HEK293 (cell line): ENCODE measurements around the gene LGALS12.

Experiments used
- CTCF ChIA-PET: fragments of 350-600 bp; formaldehyde crosslinking; extraction: SDS; loops from one replicate; lab custom pipeline; 2021; ENCODE audit warnings: antibody characterized with exemption; lab: Yijun Ruan, JAX
- POLR2A ChIA-PET: fragments of 300-600 bp; formaldehyde crosslinking; extraction: SDS; loops from one replicate; lab custom pipeline; 2020; ENCODE audit warnings: antibody characterized with exemption, inconsistent platforms; lab: Yijun Ruan, JAX
- H3K27ac ChIP-seq: fragments of 200-500 bp; sonication (Bioruptor generic); 2 replicates; pipeline ENCODE4 v1.5.1; 2014; ENCODE audit warnings: low read depth, low read length, control low read depth, inconsistent platforms; ENCODE audit errors: extremely low read depth
- H3K36me3 ChIP-seq, 2 experiments: fragments of 200-500 bp in 1 of 2; sonication (Bioruptor generic) in 1 of 2; 1 replicate in 1 of 2; 2 replicates in 1 of 2; pipeline ENCODE4 v1.5.1; 2014 to 2017; ENCODE audit warnings: inconsistent platforms in 2 of 2, low read length in 2 of 2; ENCODE audit not compliant: control insufficient read depth in 2 of 2, insufficient read depth in 1 of 2
- H3K4me1 ChIP-seq: fragments of 200-500 bp; sonication (Bioruptor generic); 2 replicates; pipeline ENCODE4 v1.5.1; 2014; ENCODE audit warnings: mild to moderate bottlenecking, low read length, inconsistent platforms; ENCODE audit not compliant: control insufficient read depth, insufficient read depth
- H3K4me3 ChIP-seq: 2 replicates; pipeline ENCODE4 v1.5.1; 2011; ENCODE audit warnings: low read depth, mild to moderate bottlenecking, control low read depth, low read length, moderate library complexity
- H3K9me3 ChIP-seq: fragments of 200-500 bp; sonication (Bioruptor generic); 2 replicates; pipeline ENCODE4 v1.5.1; 2014; ENCODE audit warnings: low read depth, low read length, inconsistent platforms; ENCODE audit not compliant: control insufficient read depth, insufficient read depth
- ATF2 ChIP-seq: fragments of 450-650 bp; formaldehyde crosslinking; IDR thresholded peaks from 2 replicates; pipeline ENCODE4 v1.5.1; 2016; ENCODE audit warnings: missing biosample characterization, missing genetic modification characterization, low read depth
- KLF1 ChIP-seq: fragments of 450-650 bp; formaldehyde crosslinking; IDR thresholded peaks from 2 replicates; pipeline ENCODE4 v1.5.1; 2016; ENCODE audit warnings: missing biosample characterization, missing genetic modification characterization
- KLF9 ChIP-seq: fragments of 450-650 bp; formaldehyde crosslinking; IDR thresholded peaks from 2 replicates; pipeline ENCODE4 v1.5.1; 2016; ENCODE audit warnings: missing biosample characterization, missing genetic modification characterization, low read depth
- PBX3 ChIP-seq: sonication (generic); formaldehyde crosslinking; IDR thresholded peaks from 2 replicates; pipeline ENCODE4 v1.8.1; 2022; ENCODE audit warnings: mild to moderate bottlenecking, moderate library complexity, missing genetic modification reagents
- REPIN1 ChIP-seq: fragments of 450-650 bp; formaldehyde crosslinking; IDR thresholded peaks from 2 replicates; pipeline ENCODE4 v1.5.1; 2017; ENCODE audit warnings: missing biosample characterization, missing genetic modification characterization, low read depth
- YY1 ChIP-seq: fragments of 450-650 bp; formaldehyde crosslinking; IDR thresholded peaks from 2 replicates; pipeline ENCODE4 v1.5.1; 2018; ENCODE audit warnings: missing biosample characterization, missing genetic modification characterization
- ZNF23 ChIP-seq: fragments of 450-650 bp; formaldehyde crosslinking; IDR thresholded peaks from 2 replicates; pipeline ENCODE4 v1.5.1; 2016; ENCODE audit warnings: missing biosample characterization, missing genetic modification characterization, borderline replicate concordance
- ZNF549 ChIP-seq: fragments of 450-650 bp; IDR thresholded peaks from 2 replicates; pipeline ENCODE4 v1.5.1; 2018; ENCODE audit warnings: missing biosample characterization, missing genetic modification characterization, mild to moderate bottlenecking, inconsistent platforms, moderate library complexity
- ZNF596 ChIP-seq: fragments of 450-650 bp; IDR thresholded peaks from 2 replicates; pipeline ENCODE4 v1.5.0; 2018; ENCODE audit warnings: missing biosample characterization, mild to moderate bottlenecking, missing genetic modification characterization, moderate library complexity
- ZNF645 ChIP-seq: fragments of 450-650 bp; formaldehyde crosslinking; IDR thresholded peaks from 2 replicates; pipeline ENCODE4; 2016; ENCODE audit warnings: missing biosample characterization, missing genetic modification characterization
- ZNF785 ChIP-seq: fragments of 450-650 bp; formaldehyde crosslinking; IDR thresholded peaks from 2 replicates; pipeline ENCODE4 v1.5.1; 2016; ENCODE audit warnings: missing biosample characterization, missing genetic modification characterization
- TF ChIP-seq, protein P1 (sequence below): fragments of 450-650 bp; formaldehyde crosslinking; IDR thresholded peaks from 2 replicates; pipeline ENCODE4 v1.5.1; 2016; ENCODE audit warnings: missing biosample characterization, missing genetic modification characterization
- TF ChIP-seq, protein P2 (sequence below): fragments of 450-650 bp; IDR thresholded peaks from 2 replicates; pipeline ENCODE4 v1.5.1; 2018; ENCODE audit warnings: missing biosample characterization, mild to moderate bottlenecking, missing genetic modification characterization
- TF ChIP-seq, protein P3 (sequence below): fragments of 450-650 bp; formaldehyde crosslinking; IDR thresholded peaks from 2 replicates; pipeline ENCODE4 v1.5.1; 2017; ENCODE audit warnings: missing biosample characterization, missing genetic modification characterization
- TF ChIP-seq, protein P4 (sequence below): fragments of 450-650 bp; formaldehyde crosslinking; IDR thresholded peaks from 2 replicates; pipeline ENCODE4 v1.5.1; 2017; ENCODE audit warnings: missing biosample characterization, missing genetic modification characterization
- TF ChIP-seq, protein P5 (sequence below): fragments of 450-650 bp; formaldehyde crosslinking; IDR thresholded peaks from 2 replicates; pipeline ENCODE4 v1.5.1; 2016; ENCODE audit warnings: missing biosample characterization, missing genetic modification characterization, borderline replicate concordance

The LGALS12 gene

GRCh38 chr11:63535734-63536133 lies 29.9 kb downstream of the LGALS12 start:
- no peaks in the 10 kb centered on the region for H3K36me3 ChIP-seq
- TF ChIP-seq, protein P1, sequence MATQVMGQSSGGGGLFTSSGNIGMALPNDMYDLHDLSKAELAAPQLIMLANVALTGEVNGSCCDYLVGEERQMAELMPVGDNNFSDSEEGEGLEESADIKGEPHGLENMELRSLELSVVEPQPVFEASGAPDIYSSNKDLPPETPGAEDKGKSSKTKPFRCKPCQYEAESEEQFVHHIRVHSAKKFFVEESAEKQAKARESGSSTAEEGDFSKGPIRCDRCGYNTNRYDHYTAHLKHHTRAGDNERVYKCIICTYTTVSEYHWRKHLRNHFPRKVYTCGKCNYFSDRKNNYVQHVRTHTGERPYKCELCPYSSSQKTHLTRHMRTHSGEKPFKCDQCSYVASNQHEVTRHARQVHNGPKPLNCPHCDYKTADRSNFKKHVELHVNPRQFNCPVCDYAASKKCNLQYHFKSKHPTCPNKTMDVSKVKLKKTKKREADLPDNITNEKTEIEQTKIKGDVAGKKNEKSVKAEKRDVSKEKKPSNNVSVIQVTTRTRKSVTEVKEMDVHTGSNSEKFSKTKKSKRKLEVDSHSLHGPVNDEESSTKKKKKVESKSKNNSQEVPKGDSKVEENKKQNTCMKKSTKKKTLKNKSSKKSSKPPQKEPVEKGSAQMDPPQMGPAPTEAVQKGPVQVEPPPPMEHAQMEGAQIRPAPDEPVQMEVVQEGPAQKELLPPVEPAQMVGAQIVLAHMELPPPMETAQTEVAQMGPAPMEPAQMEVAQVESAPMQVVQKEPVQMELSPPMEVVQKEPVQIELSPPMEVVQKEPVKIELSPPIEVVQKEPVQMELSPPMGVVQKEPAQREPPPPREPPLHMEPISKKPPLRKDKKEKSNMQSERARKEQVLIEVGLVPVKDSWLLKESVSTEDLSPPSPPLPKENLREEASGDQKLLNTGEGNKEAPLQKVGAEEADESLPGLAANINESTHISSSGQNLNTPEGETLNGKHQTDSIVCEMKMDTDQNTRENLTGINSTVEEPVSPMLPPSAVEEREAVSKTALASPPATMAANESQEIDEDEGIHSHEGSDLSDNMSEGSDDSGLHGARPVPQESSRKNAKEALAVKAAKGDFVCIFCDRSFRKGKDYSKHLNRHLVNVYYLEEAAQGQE (tag by site-specific recombination): no peak
- TF ChIP-seq YY1 (no peak), ZNF645 (tag by site-specific recombination) (no peak), ZNF549 (tag by site-specific recombination) (no peak), REPIN1 (tag by site-specific recombination) (no peak), ZNF596 (tag by site-specific recombination) (no peak), ATF2 (tag by site-specific recombination) (no peak), KLF1 (no peak), KLF9 (tag by site-specific recombination) (no peak)
- TF ChIP-seq, protein P2, sequence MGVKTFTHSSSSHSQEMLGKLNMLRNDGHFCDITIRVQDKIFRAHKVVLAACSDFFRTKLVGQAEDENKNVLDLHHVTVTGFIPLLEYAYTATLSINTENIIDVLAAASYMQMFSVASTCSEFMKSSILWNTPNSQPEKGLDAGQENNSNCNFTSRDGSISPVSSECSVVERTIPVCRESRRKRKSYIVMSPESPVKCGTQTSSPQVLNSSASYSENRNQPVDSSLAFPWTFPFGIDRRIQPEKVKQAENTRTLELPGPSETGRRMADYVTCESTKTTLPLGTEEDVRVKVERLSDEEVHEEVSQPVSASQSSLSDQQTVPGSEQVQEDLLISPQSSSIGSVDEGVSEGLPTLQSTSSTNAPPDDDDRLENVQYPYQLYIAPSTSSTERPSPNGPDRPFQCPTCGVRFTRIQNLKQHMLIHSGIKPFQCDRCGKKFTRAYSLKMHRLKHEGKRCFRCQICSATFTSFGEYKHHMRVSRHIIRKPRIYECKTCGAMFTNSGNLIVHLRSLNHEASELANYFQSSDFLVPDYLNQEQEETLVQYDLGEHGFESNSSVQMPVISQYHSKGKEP (tag by site-specific recombination): no peak
- ChIA-PET POLR2A (no interaction called here), CTCF (no interaction called here)
- no peak overlapping the region for H3K27ac ChIP-seq
- no peaks in the 10 kb centered on the region for H3K4me1 ChIP-seq
- H3K9me3 ChIP-seq: no peaks in the 10 kb centered on the region
- no peak overlapping the region for H3K4me3 ChIP-seq

GRCh38 chr11:63536669-63537292 lies 30.9 kb downstream of the LGALS12 start, which contains the start of gene PLAAT4:
TSS of gene PLAAT4 (plus strand) at chr11:63536808. CDS start at chr11:63536869, 61 bp downstream.
- ChIA-PET CTCF (interaction anchor here (0.6 kb wide), 1 partner anchor 36 kb away, joined by 3 read pairs; no protein-coding TSS in a partner anchor), POLR2A (no interaction called here)
- Histone ChIP-seq H3K9me3 (no peaks in the 10 kb centered on the region), H3K4me3 (no peak within 1 kb of the TSS), H3K27ac (no peak within 1 kb of the TSS), H3K4me1 (no peaks in the 10 kb centered on the region), H3K36me3 (no peaks in the 10 kb centered on the region)
- TF ChIP-seq ZNF785: no peak
- no peak for TF ChIP-seq PBX3 (CRISPR knock-in tag)
- TF ChIP-seq, protein P3, sequence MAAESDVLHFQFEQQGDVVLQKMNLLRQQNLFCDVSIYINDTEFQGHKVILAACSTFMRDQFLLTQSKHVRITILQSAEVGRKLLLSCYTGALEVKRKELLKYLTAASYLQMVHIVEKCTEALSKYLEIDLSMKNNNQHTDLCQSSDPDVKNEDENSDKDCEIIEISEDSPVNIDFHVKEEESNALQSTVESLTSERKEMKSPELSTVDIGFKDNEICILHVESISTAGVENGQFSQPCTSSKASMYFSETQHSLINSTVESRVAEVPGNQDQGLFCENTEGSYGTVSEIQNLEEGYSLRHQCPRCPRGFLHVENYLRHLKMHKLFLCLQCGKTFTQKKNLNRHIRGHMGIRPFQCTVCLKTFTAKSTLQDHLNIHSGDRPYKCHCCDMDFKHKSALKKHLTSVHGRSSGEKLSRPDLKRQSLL (tag by site-specific recombination): no peak
- TF ChIP-seq, protein P4, sequence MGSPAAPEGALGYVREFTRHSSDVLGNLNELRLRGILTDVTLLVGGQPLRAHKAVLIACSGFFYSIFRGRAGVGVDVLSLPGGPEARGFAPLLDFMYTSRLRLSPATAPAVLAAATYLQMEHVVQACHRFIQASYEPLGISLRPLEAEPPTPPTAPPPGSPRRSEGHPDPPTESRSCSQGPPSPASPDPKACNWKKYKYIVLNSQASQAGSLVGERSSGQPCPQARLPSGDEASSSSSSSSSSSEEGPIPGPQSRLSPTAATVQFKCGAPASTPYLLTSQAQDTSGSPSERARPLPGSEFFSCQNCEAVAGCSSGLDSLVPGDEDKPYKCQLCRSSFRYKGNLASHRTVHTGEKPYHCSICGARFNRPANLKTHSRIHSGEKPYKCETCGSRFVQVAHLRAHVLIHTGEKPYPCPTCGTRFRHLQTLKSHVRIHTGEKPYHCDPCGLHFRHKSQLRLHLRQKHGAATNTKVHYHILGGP: no peak
- no peak for TF ChIP-seq ZNF23 (tag by site-specific recombination)
- TF ChIP-seq, protein P5, sequence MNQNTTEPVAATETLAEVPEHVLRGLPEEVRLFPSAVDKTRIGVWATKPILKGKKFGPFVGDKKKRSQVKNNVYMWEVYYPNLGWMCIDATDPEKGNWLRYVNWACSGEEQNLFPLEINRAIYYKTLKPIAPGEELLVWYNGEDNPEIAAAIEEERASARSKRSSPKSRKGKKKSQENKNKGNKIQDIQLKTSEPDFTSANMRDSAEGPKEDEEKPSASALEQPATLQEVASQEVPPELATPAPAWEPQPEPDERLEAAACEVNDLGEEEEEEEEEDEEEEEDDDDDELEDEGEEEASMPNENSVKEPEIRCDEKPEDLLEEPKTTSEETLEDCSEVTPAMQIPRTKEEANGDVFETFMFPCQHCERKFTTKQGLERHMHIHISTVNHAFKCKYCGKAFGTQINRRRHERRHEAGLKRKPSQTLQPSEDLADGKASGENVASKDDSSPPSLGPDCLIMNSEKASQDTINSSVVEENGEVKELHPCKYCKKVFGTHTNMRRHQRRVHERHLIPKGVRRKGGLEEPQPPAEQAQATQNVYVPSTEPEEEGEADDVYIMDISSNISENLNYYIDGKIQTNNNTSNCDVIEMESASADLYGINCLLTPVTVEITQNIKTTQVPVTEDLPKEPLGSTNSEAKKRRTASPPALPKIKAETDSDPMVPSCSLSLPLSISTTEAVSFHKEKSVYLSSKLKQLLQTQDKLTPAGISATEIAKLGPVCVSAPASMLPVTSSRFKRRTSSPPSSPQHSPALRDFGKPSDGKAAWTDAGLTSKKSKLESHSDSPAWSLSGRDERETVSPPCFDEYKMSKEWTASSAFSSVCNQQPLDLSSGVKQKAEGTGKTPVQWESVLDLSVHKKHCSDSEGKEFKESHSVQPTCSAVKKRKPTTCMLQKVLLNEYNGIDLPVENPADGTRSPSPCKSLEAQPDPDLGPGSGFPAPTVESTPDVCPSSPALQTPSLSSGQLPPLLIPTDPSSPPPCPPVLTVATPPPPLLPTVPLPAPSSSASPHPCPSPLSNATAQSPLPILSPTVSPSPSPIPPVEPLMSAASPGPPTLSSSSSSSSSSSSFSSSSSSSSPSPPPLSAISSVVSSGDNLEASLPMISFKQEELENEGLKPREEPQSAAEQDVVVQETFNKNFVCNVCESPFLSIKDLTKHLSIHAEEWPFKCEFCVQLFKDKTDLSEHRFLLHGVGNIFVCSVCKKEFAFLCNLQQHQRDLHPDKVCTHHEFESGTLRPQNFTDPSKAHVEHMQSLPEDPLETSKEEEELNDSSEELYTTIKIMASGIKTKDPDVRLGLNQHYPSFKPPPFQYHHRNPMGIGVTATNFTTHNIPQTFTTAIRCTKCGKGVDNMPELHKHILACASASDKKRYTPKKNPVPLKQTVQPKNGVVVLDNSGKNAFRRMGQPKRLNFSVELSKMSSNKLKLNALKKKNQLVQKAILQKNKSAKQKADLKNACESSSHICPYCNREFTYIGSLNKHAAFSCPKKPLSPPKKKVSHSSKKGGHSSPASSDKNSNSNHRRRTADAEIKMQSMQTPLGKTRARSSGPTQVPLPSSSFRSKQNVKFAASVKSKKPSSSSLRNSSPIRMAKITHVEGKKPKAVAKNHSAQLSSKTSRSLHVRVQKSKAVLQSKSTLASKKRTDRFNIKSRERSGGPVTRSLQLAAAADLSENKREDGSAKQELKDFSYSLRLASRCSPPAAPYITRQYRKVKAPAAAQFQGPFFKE (tag by site-specific recombination): no peak
